ENCODE results near the gene MTR.
A peak's percentile ranks its signal among the peaks of the same experiment; 100 is the strongest.

- TF ChIP-seq, protein P1, sequence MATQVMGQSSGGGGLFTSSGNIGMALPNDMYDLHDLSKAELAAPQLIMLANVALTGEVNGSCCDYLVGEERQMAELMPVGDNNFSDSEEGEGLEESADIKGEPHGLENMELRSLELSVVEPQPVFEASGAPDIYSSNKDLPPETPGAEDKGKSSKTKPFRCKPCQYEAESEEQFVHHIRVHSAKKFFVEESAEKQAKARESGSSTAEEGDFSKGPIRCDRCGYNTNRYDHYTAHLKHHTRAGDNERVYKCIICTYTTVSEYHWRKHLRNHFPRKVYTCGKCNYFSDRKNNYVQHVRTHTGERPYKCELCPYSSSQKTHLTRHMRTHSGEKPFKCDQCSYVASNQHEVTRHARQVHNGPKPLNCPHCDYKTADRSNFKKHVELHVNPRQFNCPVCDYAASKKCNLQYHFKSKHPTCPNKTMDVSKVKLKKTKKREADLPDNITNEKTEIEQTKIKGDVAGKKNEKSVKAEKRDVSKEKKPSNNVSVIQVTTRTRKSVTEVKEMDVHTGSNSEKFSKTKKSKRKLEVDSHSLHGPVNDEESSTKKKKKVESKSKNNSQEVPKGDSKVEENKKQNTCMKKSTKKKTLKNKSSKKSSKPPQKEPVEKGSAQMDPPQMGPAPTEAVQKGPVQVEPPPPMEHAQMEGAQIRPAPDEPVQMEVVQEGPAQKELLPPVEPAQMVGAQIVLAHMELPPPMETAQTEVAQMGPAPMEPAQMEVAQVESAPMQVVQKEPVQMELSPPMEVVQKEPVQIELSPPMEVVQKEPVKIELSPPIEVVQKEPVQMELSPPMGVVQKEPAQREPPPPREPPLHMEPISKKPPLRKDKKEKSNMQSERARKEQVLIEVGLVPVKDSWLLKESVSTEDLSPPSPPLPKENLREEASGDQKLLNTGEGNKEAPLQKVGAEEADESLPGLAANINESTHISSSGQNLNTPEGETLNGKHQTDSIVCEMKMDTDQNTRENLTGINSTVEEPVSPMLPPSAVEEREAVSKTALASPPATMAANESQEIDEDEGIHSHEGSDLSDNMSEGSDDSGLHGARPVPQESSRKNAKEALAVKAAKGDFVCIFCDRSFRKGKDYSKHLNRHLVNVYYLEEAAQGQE (IDR thresholded peaks at IDR 0.05; ENCODE audit: low read depth), result no peak
- TF ChIP-seq POLR2A (IDR thresholded peaks at IDR 0.05; ENCODE audit: borderline replicate concordance, extremely low read depth, insufficient read depth, insufficient read length) (no peak), ATF3 (IDR thresholded peaks at IDR 0.05) (no peak), EZH2 (IDR thresholded peaks at IDR 0.05) (no peak), ZNF274 (IDR thresholded peaks at IDR 0.05; ENCODE audit: low read depth, low read length) (no peak), MAX (IDR thresholded peaks at IDR 0.05) (no peak)
- TF ChIP-seq, protein P2, sequence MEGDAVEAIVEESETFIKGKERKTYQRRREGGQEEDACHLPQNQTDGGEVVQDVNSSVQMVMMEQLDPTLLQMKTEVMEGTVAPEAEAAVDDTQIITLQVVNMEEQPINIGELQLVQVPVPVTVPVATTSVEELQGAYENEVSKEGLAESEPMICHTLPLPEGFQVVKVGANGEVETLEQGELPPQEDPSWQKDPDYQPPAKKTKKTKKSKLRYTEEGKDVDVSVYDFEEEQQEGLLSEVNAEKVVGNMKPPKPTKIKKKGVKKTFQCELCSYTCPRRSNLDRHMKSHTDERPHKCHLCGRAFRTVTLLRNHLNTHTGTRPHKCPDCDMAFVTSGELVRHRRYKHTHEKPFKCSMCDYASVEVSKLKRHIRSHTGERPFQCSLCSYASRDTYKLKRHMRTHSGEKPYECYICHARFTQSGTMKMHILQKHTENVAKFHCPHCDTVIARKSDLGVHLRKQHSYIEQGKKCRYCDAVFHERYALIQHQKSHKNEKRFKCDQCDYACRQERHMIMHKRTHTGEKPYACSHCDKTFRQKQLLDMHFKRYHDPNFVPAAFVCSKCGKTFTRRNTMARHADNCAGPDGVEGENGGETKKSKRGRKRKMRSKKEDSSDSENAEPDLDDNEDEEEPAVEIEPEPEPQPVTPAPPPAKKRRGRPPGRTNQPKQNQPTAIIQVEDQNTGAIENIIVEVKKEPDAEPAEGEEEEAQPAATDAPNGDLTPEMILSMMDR (IDR thresholded peaks at IDR 0.05 in 2 of 3, conservative IDR thresholded peaks at IDR 0.05 in 1 of 3; ENCODE audit: borderline replicate concordance in 1 of 3, insufficient read depth in 1 of 3, low read depth in 2 of 3, low read length in 2 of 3), result peak; percentile 71 to 96 (median 93); a peak in 5 of 6 replicates
These were observed 73.8 kb downstream of the MTR start for GRCh38 chr1:236868625-236869467.

Data from HCT116 (cell line).